ENCODE results near the gene BANP.
"Not testable (repeated sequence)": the region's sequence is repeated elsewhere in the genome, so short reads cannot be mapped to it uniquely, and the experiment has no call there.

BANP gene

DNA sequence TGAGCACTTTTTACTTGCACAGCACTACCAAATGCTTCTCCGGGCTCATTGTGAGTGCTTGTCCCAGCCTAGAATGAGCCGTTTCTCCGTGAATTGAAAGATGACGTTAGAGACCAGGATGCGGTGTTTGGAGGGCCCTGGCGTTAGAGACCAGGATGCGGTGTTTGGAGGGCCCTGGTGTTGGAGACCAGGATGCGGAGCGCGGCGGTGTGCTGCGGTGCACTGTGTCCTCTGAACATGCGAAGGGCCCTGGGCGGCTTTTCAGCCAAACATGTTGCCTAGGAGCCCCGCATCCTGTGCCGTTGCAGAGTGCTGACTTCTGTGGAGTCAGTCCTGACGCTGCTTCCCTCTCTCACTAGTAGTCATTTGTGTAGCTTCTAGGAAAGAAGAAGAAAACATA, 42.7 kb downstream of the BANP start:
- no peak overlapping the region for H3K4me3 ChIP-seq (ENCODE audit: low read depth, low read length)
- no peak for DNase-seq (ENCODE audit: low read depth, low spot score)
- TF ChIP-seq, protein P1, sequence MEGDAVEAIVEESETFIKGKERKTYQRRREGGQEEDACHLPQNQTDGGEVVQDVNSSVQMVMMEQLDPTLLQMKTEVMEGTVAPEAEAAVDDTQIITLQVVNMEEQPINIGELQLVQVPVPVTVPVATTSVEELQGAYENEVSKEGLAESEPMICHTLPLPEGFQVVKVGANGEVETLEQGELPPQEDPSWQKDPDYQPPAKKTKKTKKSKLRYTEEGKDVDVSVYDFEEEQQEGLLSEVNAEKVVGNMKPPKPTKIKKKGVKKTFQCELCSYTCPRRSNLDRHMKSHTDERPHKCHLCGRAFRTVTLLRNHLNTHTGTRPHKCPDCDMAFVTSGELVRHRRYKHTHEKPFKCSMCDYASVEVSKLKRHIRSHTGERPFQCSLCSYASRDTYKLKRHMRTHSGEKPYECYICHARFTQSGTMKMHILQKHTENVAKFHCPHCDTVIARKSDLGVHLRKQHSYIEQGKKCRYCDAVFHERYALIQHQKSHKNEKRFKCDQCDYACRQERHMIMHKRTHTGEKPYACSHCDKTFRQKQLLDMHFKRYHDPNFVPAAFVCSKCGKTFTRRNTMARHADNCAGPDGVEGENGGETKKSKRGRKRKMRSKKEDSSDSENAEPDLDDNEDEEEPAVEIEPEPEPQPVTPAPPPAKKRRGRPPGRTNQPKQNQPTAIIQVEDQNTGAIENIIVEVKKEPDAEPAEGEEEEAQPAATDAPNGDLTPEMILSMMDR (IDR thresholded peaks at IDR 0.05; ENCODE audit: low read depth, low read length), result no peak
- in situ Hi-C loops (cut with HindIII; ENCODE audit: low sequenced_read_pairs), result no loop called here

DNA sequence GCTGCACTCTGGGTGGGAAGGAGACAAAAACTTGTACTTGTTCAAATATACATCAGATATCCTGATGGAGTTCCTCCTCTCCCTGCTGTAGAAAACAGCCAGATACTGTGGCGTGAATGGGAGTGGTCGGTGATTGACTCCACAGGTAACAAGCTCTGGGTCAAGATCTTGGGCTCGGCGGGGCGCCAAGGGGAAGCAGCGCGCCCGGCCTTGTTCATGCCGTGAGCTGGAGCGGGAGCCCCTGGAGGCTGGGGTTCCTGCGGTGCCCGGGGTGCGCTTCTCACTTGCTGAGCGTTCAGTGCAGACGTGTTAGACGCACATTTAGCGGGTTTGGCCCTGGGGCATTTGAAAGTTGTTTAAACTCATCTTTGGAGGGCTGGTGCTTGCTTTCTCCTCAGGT, 44.4 kb downstream of the BANP start:
- no peak overlapping the region for H3K4me3 ChIP-seq (ENCODE audit: low read depth, low read length)
- in situ Hi-C loops (cut with HindIII; ENCODE audit: low sequenced_read_pairs), result no loop called here
- TF ChIP-seq, protein P1 (IDR thresholded peaks at IDR 0.05; ENCODE audit: low read depth, low read length), result no peak
- no peak for DNase-seq (ENCODE audit: low read depth, low spot score)

DNA sequence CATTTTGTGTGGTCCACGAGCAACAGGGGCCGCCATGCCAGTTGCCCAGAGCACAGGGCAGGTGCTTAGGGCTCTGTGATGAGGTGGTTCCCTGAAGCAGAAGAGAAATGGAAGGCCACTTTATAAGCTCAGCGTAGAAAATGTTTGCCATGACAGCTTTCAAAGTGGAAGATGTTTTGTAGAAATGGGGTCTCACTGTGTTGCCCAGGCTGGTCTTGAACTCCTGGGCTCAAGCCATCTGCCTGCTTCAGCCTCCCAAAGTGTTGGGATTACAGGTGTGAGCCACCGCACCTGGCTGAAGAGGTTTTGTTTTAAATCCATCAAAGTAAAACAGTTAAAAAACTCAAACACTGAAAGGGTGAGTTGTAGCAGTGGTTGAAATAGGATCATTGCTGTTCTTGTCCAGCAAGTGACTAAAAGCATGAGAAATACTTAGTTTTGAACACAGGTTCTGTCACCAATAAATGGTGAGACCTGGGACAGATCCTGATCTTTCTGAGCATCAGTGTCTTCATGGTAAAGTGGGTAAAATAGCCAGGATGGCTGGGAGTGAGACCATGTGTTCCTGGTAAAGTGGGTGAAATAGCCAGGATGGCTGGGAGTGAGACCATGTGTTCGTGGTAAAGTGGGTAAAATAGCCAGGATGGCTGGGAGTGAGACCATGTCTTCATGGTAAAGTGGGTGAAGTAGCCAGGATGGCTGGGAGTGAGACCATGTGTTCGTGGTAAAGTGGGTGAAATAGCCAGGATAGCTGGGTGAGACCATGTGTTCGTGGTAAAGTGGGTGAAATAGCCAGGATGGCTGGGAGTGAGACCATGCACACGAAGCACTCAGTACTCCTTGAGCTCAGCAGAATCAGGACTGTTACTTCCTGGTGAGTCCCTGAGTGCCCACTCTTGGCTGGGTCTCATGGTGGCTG, 46.0 kb downstream of the BANP start:
- no peak overlapping the region for H3K4me3 ChIP-seq (ENCODE audit: low read depth, low read length)
- DNase-seq (ENCODE audit: low read depth, low spot score), result no peak
- in situ Hi-C loops (cut with HindIII; ENCODE audit: low sequenced_read_pairs), result no loop called here
- TF ChIP-seq, protein P1 (IDR thresholded peaks at IDR 0.05; ENCODE audit: low read depth, low read length), result no peak

DNA sequence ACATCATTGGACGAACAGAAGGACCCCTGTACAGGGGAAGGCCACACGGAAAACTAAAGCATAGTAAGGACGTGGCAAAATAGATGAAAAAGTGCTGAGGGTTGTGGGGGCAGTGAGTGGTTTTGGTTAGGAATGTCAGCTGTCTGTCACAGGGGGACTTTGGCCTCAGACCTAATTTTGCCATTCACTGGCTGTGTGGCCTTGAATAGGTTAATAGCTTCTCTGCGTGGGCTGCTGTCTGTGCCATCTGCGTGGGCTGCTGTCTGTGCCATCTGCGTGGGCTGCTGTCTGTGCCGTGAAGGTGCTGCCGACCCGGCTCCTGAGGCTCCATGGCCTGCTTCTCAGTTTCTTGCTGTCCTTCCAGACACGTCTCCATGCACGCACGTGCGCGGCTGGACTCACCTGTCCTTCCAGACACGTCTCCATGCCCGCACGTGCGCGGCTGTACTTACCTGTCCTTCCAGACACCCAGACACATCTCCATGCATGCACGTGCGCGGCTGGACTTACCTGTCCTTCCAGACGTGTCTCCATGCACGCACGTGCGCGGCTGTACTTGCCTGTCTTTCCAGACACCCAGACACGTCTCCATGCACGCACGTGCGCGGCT, 47.1 kb downstream of the BANP start:
- in situ Hi-C loops (cut with HindIII; ENCODE audit: low sequenced_read_pairs); DNase-seq (ENCODE audit: low read depth, low spot score); H3K4me3 ChIP-seq (ENCODE audit: low read depth, low read length): not testable (repeated sequence)

DNA sequence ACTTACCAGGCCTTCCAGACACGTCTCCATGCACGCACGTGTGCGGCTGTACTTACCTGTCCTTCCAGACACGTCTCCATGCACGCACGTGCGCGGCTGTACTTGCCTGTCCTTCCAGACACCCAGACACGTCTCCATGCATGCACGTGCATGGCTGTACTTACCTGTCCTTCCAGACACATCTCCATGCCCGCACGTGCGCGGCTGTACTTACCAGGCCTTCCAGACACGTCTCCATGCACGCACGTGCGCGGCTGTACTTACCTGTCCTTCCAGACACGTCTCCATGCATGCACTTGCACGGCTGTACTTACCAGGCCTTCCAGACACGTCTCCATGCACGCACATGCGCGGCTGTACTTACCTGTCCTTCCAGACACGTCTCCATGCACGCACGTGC, 47.8 kb downstream of the BANP start:
- DNase-seq (ENCODE audit: low read depth, low spot score); in situ Hi-C loops (cut with HindIII; ENCODE audit: low sequenced_read_pairs); H3K4me3 ChIP-seq (ENCODE audit: low read depth, low read length): not testable (repeated sequence)

DNA sequence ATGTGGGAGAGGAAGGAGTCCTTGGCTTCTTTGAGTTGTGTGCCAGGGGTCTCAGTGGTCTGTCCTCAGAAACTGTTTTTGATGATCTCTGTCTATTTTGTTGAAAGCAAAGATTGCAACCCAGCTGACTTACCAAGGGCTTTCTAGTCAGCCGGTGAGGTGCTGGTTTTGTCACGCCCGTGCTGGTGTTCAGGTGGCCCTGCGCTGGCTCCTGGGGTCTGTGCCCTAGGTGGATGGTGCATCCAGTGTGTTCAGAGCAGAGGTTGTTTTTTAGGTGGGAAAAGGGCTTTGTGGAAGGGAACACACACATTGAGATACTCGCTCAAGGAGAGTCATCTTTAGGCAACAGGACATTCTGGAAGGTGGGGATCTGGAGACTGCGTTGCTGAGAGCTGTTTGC, 51.0 kb downstream of the BANP start:
- in situ Hi-C loops (cut with HindIII; ENCODE audit: low sequenced_read_pairs), result no loop called here
- TF ChIP-seq, protein P1 (IDR thresholded peaks at IDR 0.05; ENCODE audit: low read depth, low read length), result no peak
- no peak for DNase-seq (ENCODE audit: low read depth, low spot score)
- no peak overlapping the region for H3K4me3 ChIP-seq (ENCODE audit: low read depth, low read length)

DNA sequence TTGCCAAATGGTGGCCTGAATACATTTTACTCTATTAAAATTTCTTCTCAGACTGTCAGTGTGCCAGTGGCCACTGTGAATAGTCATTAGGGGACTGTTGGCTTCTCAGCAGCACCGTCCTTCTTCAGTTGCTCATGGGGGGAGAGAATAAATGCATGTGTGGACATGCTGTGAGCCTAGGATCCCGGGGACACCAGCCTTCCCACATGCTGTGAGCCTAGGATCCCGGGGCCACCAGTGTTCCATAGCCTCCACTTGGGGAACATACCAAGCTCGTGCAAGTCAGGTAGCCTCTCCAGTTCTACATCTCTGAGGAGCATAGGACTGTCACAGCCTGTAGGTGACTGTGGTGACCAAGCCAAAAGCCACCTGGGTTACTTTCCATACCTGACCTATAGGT, 51.5 kb downstream of the BANP start:
- H3K4me3 ChIP-seq (ENCODE audit: low read depth, low read length), result no peak overlapping the region
- no peak for DNase-seq (ENCODE audit: low read depth, low spot score)
- TF ChIP-seq, protein P1 (IDR thresholded peaks at IDR 0.05; ENCODE audit: low read depth, low read length), result no peak
- in situ Hi-C loops (cut with HindIII; ENCODE audit: low sequenced_read_pairs), result no loop called here
